Measurements from ENCODE around the gene PLEKHM2. TPM values are rescaled to one million over a fixed set of nuclear protein-coding genes. Genes with fewer than 3 reads are reported as not detected.

Gene PLEKHM2
- total RNA-seq, 1 experiment from 2014 or later, result 45.9 TPM

DNA sequence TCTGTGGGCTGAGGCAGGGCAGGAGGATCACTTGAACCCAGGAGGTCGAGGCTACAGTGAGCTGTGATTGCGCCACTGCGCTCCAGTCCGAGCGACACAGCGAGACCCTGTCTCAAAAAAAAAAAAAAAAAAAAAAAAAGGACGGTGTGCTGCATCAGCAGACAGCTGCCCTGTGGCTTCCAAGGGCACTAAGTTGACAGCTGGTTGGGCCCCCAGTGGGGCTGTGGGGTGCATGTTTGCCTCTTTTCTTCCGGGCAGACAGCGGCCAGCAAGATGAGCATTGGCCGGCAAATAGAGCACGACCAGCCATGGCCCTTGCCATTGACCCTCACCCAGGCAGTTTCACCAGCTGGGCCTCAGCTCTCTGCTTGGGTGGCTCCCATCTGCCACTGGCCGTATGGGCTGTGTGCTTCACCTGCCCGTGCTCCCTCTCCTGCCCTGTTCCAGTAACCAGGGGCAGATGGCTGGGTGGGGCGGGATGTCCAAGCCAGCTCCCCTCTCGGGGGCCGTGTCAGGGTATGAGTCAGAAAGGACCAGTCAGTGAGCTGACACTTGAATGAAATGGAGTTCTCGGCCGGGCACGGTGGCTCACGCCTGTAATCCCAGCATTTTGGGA, 39.6 kb downstream of the PLEKHM2 start:
- Mint-ChIP-seq H3K4me3 (no peak overlapping the region), H3K9me3 (no peaks in the 10 kb centered on the region), H3K27ac (no peak overlapping the region; a peak in 1 of 7 replicates), H3K27me3 (ENCODE audit: low read depth) (no peaks in the 10 kb centered on the region), H3K4me1 (0 out of 4 replicates have a peak, but pooled peaks cover 0 to 3% of the 10 kb centered on the region in 2 experiments), H3K36me3 (ENCODE audit: insufficient read depth in 1 of 3, low read depth in 3 of 3) (peaks cover 18 to 58% (median 40%) of the 10 kb centered on the region in 3 experiments; a peak in 6 of 7 replicates)
- no peak overlapping the region for H3K4me2 ChIP-seq (ENCODE audit: insufficient read depth, insufficient read length, low read length)
- no peak overlapping the region for H3K56ac ChIP-seq (ENCODE audit: insufficient read length, low read depth, low read length)
- no peak overlapping the region for H2BK5ac ChIP-seq (ENCODE audit: insufficient read length, low read length)
- H3K14ac ChIP-seq (ENCODE audit: insufficient read depth, low read length), result no peak overlapping the region
- no peaks in the 10 kb centered on the region for H3K9me3 ChIP-seq (ENCODE audit: control insufficient read depth, low read depth, low read length)
- H3T11ph ChIP-seq (ENCODE audit: low read length), result no peak overlapping the region
- H3K27me3 ChIP-seq (ENCODE audit: insufficient read depth, low read length), result no peaks in the 10 kb centered on the region
- no CpG with 5 or more reads among the region's 20 CpGs for WGBS (ENCODE audit: extremely low coverage, insufficient read length, low lambda C conversion rate)
- no peaks in the 10 kb centered on the region for H3K79me2 ChIP-seq (ENCODE audit: insufficient read depth, low read length)
- H2BK15ac ChIP-seq (ENCODE audit: low read depth, low read length), result no peak overlapping the region
- H2BK120ac ChIP-seq (ENCODE audit: low read depth, low read length, poor library complexity, severe bottlenecking), result no peak overlapping the region
- H4K5ac ChIP-seq (ENCODE audit: insufficient read length, low read depth, low read length), result no peak overlapping the region
- no peak overlapping the region for H3K4ac ChIP-seq (ENCODE audit: low read depth, low read length)
- no peaks in the 10 kb centered on the region for H3K23me2 ChIP-seq (ENCODE audit: insufficient read length, low read depth, low read length, poor library complexity, severe bottlenecking)
- DNase-seq, result no peak
- TF ChIP-seq, protein P1, sequence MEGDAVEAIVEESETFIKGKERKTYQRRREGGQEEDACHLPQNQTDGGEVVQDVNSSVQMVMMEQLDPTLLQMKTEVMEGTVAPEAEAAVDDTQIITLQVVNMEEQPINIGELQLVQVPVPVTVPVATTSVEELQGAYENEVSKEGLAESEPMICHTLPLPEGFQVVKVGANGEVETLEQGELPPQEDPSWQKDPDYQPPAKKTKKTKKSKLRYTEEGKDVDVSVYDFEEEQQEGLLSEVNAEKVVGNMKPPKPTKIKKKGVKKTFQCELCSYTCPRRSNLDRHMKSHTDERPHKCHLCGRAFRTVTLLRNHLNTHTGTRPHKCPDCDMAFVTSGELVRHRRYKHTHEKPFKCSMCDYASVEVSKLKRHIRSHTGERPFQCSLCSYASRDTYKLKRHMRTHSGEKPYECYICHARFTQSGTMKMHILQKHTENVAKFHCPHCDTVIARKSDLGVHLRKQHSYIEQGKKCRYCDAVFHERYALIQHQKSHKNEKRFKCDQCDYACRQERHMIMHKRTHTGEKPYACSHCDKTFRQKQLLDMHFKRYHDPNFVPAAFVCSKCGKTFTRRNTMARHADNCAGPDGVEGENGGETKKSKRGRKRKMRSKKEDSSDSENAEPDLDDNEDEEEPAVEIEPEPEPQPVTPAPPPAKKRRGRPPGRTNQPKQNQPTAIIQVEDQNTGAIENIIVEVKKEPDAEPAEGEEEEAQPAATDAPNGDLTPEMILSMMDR (conservative IDR thresholded peaks at IDR 0.05), result no peak
- H2BK20ac ChIP-seq (ENCODE audit: low read depth, low read length, poor library complexity, severe bottlenecking), result no peak overlapping the region
- H4K91ac ChIP-seq (ENCODE audit: insufficient read length, low read depth, low read length), result no peak overlapping the region
- no peak overlapping the region for H2AK5ac ChIP-seq (ENCODE audit: insufficient read length, low read length)
- H2AFZ ChIP-seq (ENCODE audit: low read length), result no peak overlapping the region
- no peak overlapping the region for H3K27ac ChIP-seq (ENCODE audit: insufficient read length, low read depth, low read length)
- no peak overlapping the region for H2BK12ac ChIP-seq (ENCODE audit: insufficient read length, low read depth, low read length)
- H3K9ac ChIP-seq (ENCODE audit: extremely low read depth, insufficient read length, low read length), result no peak overlapping the region
- no peak overlapping the region for H4K8ac ChIP-seq (replicated peaks; ENCODE audit: insufficient read length, low read depth, low read length)
- H3K23ac ChIP-seq (ENCODE audit: insufficient read length, low read depth, low read length), result no peak overlapping the region
- H4K20me1 ChIP-seq (ENCODE audit: control insufficient read depth, insufficient read depth, insufficient read length), result no peaks in the 10 kb centered on the region
- H3K18ac ChIP-seq (ENCODE audit: insufficient read length, low read depth, low read length), result no peak overlapping the region
- no peaks in the 10 kb centered on the region for H3K79me1 ChIP-seq (ENCODE audit: insufficient read depth, low read depth, low read length, poor library complexity, severe bottlenecking)
- no peaks in the 10 kb centered on the region for H3K4me1 ChIP-seq (ENCODE audit: insufficient read depth, low read length)
